Keratinocyte (primary cell): Measurements from ENCODE around the gene TEX19.

Experiments used
- EZH2 ChIP-seq: IDR thresholded peaks from one replicate; pipeline ENCODE4 v1.6.1; 2012; ENCODE audit warnings: inconsistent platforms, mild to moderate bottlenecking, low read length, moderate library complexity
- TF ChIP-seq, protein P1 (sequence below), 3 experiments: IDR thresholded peaks in 1 of 3; conservative IDR thresholded peaks in 1 of 3; optimal IDR thresholded peaks in 1 of 3; 2 replicates in 2 of 3; 3 replicates in 1 of 3; pipeline versions ENCODE3 to v1.5.1; 2011; ENCODE audit warnings: low read length in 3 of 3, mild to moderate bottlenecking in 3 of 3, moderate library complexity in 2 of 3, control low read depth in 1 of 3, inconsistent platforms in 1 of 3; ENCODE audit not compliant: insufficient read depth in 2 of 3; ENCODE audit errors: extremely low read depth in 1 of 3

DNA sequence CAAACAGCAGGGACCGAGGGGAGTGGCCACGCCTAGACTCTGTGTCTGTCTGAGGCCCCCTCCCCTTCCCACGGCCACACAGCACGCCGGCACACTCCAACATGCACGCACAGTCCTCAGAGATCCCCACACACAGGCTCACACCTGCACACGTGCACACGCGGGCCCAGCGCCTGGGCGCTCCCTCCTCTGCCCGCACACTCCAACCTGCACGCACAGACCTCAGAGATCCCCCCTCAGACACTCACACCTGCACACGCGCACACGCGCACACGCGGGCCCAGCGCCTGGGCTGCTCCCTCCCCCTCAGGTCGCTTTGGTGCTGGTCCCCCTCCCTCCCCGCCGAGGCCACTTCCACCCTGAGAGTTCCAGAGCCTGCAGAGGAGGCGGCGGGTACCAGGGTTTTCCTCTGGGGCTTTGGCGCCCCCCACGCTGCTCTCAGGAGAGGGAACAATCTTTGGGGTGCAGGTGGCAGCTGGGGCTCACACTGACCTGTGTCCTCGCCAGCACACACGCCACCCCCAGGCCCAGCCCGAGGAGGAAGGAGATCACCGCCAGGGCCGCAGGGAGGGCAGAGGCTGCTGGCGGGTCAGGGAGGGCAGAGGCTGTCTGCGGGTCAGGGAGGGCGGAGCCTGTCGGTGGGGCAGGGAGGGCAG is 43.2 kb upstream of the TEX19 start:
- TF ChIP-seq, protein P1, sequence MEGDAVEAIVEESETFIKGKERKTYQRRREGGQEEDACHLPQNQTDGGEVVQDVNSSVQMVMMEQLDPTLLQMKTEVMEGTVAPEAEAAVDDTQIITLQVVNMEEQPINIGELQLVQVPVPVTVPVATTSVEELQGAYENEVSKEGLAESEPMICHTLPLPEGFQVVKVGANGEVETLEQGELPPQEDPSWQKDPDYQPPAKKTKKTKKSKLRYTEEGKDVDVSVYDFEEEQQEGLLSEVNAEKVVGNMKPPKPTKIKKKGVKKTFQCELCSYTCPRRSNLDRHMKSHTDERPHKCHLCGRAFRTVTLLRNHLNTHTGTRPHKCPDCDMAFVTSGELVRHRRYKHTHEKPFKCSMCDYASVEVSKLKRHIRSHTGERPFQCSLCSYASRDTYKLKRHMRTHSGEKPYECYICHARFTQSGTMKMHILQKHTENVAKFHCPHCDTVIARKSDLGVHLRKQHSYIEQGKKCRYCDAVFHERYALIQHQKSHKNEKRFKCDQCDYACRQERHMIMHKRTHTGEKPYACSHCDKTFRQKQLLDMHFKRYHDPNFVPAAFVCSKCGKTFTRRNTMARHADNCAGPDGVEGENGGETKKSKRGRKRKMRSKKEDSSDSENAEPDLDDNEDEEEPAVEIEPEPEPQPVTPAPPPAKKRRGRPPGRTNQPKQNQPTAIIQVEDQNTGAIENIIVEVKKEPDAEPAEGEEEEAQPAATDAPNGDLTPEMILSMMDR (optimal IDR thresholded peaks at IDR 0.05 in 1 of 3, IDR thresholded peaks at IDR 0.05 in 1 of 3, conservative IDR thresholded peaks at IDR 0.05 in 1 of 3; ENCODE audit: extremely low read depth in 1 of 3, insufficient read depth in 2 of 3, low read length in 3 of 3) = no peak
- TF ChIP-seq EZH2 = peak; percentile 95
